Measurements from ENCODE around the gene SMC3.

SMC3 gene

DNA sequence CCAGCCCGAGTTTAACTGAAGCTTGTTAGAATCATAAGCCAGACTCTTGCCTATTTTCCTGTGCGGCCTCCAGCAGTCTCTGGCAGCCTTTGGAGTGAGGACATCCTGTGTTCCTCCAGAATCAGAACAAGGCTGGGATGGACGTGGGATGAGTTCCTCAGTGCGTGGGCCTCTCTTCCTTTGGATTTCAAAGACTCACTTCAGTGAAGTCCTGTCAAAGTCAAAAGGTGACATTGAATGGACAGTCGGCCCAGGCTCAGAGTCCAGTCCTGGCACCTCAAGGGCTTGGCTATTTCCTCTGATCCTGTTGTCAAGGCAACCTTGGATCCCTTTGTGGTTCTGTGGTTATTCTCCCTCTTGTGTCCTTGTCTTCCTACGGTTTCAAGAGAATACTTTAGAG lies 21.4 kb upstream of the SMC3 start:
- no peak for DNase-seq

GRCh38 chr10:110546499-110547110 lies 20.9 kb upstream of the SMC3 start:
- DNase-seq: no peak

DNA sequence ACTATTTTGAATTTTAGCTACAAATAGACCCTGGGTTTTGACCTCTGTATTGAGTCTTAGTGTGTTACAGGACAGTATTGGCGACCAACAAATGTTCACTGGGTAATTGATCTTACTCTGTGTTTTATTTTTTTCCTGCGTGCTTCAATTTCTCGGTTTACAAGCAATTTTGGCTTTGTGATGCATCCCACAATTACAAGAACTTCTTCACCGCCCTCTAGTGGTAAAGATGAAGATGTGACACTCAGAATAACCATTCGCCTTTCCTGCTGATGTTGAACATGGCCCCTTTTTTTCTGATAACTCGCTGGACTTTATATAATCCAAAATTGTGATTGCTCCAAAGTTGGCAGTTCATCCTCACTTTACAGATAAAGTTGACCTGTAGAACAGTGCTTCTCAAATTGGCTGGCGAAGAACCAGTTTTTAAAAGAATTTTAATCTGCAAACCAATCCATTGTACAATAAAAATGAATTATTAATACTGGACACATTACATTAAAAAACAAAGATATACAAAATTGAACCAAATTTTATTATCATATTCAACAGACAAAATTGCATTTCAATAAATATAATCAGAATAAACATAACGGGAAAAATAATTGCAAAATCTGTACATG lies 20.2 kb upstream of the SMC3 start:
- DNase-seq: peak; percentile 2

- DNase-seq: no peak
Measured at GRCh38 chr10:110548002-110548401, 19.5 kb upstream of the SMC3 start.

- DNase-seq: no peak
Measured at GRCh38 chr10:110549211-110549610, 18.3 kb upstream of the SMC3 start.

DNA sequence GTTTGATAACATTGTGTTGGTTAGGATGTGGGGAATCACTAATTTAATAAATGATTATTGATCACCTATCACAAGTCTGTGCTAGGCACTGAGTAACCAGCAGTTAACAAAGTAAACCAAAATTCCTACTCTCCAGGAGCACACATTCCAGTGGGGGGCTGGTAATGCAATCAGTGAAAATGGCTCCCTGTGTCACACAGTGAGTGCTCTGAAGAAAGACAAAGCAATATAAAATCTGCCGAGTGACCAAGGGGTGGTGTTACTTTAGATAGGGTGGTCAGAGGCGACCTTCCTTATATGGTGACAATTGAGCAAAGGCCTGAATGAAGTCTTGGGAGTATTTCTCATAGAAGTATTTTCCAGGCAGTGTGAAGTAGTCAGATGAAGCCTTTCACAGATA lies 13.6 kb upstream of the SMC3 start:
- no peak for DNase-seq

- DNase-seq: no peak
Measured at GRCh38 chr10:110556296-110556695, 11.2 kb upstream of the SMC3 start.

DNA sequence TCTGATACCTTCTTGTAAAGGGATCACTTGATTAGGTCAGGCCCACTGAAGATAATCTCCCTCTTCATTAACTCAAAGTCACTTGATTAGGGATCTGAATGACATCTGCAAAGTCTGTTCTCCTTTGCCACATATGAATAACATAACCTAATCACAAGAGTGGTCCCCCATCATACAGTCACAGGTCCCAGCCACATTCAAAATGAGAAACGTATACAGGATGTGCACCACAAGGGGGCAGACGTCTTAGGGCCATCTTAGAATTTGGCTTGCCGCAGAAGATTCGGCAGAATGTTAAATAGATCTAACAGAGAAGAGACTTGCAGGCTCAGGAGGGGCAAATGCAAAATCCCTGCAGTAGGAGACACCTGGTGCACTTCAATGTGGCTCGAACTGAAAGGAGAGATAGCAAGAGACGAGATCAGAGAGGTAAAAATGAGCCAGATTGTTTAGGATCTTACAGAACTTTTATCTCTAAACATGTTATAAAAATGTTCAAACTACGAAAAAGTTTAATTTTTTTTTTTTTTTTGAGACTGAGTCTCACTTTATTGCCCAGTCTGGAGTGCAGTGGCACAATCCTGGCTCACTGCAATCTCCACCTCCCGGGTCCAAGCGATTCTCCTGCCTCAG lies 10.4 kb upstream of the SMC3 start:
- no peak for DNase-seq

- no peak for DNase-seq
Measured at GRCh38 chr10:110558041-110558440, 9.5 kb upstream of the SMC3 start.

DNA sequence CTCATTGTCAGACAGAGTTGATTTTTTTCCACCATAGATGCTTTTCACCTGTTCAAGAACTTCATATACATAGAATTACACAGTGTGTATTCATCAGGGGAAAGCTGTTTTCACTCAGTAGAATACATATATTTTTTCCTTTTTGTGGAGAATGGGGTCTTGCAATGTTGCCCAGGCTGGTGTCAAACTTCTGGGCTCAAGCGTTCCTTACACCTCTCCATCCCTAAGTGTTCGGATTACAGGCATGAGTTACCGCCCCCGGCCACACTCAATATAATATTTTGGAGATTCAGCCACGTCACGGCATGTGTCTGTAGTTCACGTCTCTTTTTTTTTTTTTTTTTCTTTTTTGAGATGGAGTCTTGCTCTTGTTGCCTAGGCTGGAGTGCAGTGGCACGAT lies 7.5 kb upstream of the SMC3 start:
- DNase-seq: no peak

DNA sequence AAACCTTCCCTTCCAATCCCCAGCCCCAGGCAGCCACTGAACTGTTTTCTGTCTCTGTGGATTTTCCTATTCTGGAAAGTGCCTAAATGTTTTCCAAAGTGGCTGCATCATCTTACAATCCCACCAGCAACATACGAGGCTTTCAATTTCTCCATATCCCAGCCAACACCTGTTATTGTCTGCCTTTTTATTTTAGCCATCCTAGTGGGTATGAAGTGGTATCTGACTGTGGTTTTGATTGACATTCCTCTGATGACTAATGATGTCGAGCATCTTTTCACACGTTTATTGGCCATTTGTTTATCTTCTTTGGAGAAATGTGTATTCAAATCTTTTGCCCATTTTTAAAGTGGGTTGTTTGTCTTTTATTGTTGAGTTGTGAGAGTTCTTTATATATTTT lies 6.2 kb upstream of the SMC3 start:
- no peak for DNase-seq

DNA sequence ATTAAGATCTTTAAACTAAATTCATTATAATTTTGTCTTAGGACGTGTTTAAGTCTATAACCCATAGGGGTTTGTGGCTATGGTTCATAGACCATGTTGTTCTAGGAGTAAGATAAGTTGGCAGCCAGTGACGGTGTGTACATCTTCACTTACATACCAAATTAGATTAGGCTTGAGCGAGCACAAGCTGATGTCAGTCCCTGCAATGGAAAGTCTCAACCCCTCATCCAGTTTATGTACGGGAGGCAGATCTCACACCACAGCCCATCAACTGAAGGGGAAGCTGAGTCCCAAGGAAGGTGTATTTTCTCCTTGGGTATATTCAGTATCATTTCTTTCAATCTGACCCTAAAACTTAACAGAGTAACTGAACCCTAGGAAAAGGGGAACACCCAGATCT lies 5.1 kb upstream of the SMC3 start:
- no peak for DNase-seq

GRCh38 chr10:110563132-110563531 lies 4.4 kb upstream of the SMC3 start:
- no peak for DNase-seq

- no peak for DNase-seq
Measured at GRCh38 chr10:110566472-110567200, 859 bp upstream of the SMC3 start.

DNA sequence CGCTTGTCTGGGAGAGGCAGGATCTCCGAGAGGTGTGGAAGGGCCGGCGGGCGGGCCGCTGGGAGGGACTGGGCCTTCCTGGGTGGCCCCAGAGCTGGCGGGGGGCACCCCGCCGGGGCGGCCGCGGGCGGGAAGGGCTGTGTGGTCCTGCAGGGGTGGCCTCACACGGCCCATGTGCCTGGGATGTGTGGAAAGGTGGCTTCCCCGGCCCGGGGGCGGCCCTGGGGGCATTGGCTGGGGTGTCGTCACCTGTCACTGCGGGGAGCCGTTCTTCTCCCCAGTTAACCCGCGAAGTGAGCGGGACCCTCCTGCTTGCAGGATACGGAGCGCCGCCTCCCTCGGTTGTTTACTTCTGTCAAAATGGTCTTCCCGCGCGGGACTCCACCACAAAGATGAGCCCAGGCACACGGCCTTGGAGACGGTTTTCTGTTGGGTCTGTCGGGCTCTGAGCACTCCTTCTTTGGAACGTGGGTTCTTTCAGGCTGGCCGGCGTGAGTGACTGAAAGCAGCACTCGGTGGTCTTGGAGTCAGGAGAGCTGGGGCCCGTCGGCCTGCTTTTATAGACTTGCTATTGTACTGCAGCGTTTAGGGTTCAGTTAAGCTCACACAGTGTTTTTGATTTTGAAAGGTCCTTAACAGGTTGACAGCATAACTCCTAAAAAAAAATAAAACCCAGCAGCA lies 700 bp downstream of the SMC3 start:
- peak; percentile 0 for DNase-seq

GRCh38 chr10:110569122-110569521 lies 1.6 kb downstream of the SMC3 start:
- no peak for DNase-seq

DNA sequence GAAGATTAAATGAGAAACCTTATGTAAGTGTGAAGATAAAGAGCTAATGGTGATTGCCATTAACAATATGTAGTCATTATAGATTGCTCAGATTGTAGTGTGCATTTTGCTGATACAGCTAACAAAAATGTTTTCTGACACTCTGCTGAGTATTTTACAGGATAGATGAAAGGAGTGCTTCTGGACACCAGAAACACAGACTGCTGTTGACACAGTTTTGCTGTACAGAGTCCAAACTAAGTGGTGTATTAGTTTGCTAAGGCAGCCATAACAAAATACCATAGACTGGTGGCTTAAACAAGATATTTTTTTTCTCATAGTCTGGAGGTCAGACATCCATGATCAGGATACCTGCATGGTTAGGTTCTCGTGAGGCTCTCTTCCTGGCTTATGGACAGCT lies 2.2 kb downstream of the SMC3 start:
- DNase-seq: no peak

DNA sequence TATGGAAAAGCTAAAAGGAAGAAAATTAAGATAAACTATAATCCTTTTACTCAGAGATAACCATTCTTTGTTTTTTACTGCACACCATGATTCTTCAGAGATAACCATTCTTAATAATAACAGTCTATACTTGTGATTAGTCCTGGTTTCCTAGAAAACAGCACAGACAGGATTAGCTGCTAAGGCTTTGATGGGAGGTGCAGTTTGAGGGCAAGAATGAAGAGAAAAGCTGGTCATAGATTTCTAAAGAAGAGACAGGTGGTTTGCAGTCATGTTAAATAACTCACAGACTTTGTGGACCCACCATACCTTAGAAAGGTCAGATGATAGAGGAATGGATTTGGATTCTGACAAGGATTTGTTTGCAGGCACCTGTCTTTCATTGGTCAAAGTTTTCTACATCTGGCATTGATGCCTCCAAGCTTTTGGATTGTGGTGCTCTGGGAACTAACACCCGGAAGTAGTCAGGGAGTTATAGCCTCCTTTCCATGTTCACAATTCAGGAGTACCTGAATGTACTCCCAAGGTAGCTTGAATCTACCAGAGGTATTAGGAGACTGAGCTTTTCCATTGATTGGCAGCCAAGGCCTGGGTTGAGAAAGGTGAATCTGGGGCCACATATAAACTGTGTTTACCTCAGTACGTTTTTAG lies 3.7 kb downstream of the SMC3 start:
- no peak for DNase-seq

- DNase-seq: no peak
Measured at GRCh38 chr10:110572862-110573261, 5.4 kb downstream of the SMC3 start.

DNA sequence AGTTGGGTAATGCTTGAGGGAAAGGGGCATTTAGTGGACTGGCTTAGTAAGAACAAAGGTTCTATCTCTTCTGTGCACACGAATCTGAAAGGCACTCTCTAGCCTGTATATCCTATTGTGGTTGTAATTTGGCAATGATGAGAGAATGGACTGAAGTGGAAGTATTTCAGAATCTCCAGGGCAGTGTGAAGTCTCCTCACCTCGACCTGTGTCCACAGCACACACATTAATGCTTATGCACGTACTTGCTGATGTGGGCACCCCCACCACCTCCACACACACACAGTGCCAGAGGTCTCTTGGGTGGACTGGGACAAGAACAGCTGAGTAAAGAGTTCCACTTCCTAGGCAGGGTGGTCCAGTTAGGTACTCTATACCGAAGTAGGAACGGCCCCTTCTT lies 6.9 kb downstream of the SMC3 start:
- no peak for DNase-seq

- no peak for DNase-seq
Measured at GRCh38 chr10:110576220-110576619, 8.7 kb downstream of the SMC3 start.

DNA sequence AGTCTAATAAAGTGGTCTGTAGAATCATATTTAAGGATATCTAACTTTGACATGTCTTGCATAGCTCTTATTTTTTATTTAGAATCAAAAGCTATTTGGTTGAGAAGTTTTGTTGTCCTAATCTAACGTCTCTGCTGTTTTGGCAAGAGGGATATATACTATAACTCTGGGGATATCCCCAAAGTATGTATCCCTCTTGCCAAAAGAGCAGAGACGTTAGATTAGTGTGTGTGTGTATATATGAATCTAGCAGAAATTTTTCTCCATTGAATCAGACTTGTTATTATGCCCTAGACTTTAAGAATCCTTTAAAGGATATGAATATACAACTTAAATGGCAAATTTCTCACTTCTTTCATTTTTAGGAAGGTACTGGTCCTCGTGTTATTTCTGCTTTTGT lies 9.6 kb downstream of the SMC3 start:
- no peak for DNase-seq

DNA sequence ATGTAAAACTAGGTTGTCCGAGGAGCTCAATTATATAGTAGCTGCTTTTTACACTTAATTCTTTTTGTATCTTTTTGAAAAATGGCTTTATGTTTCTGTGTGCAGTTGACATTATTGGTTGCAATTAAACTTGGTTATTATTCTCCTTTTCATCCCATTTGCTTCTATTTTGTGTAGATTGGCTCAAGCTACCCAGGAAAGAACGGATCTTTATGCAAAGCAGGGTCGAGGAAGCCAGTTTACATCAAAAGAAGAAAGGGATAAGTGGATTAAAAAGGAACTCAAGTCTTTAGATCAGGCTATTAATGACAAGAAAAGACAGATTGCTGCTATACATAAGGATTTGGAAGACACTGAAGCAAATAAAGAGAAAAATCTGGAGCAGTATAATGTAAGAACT lies 16.5 kb downstream of the SMC3 start:
- DNase-seq: no peak
